GM18868 (cell line): ENCODE results near the gene PDGFB.
A peak's percentile ranks its signal among the peaks of the same experiment; 100 is the strongest.

Experiments used
- ATAC-seq: cut with Tn5 transposase; IDR thresholded peaks from one replicate; pipeline ENCODE4 v1.9.1; 2021; ENCODE audit warnings: mild to moderate bottlenecking, moderate library complexity; ENCODE audit not compliant: unreplicated experiment

The PDGFB gene

GRCh38 chr22:39277142-39277607, 32.4 kb upstream of the PDGFB start:
- no peak for ATAC-seq

- no peak for ATAC-seq
Observed at GRCh38 chr22:39276440-39277141, 31.8 kb upstream of the PDGFB start.

- no peak for ATAC-seq
Observed at GRCh38 chr22:39275814-39276439, 31.1 kb upstream of the PDGFB start.

GRCh38 chr22:39273950-39274887, 29.4 kb upstream of the PDGFB start:
- ATAC-seq: no peak

- no peak for ATAC-seq
Observed at GRCh38 chr22:39270792-39271191, 26.0 kb upstream of the PDGFB start.

- no peak for ATAC-seq
Observed at GRCh38 chr22:39270280-39270679, 25.5 kb upstream of the PDGFB start.

- ATAC-seq: no peak
Observed at GRCh38 chr22:39269095-39269790, 24.5 kb upstream of the PDGFB start.

- ATAC-seq: no peak
Observed at GRCh38 chr22:39268645-39269044, 23.9 kb upstream of the PDGFB start.

- no peak for ATAC-seq
Observed at GRCh38 chr22:39267974-39268373, 23.2 kb upstream of the PDGFB start.

- peak; percentile 79 for ATAC-seq
Observed at GRCh38 chr22:39266398-39267030, 21.7 kb upstream of the PDGFB start.

- no peak for ATAC-seq
Observed at GRCh38 chr22:39265143-39265886, 20.5 kb upstream of the PDGFB start.

- no peak for ATAC-seq
Observed at GRCh38 chr22:39264349-39265038, 19.7 kb upstream of the PDGFB start.

GRCh38 chr22:39263626-39264348, 19.0 kb upstream of the PDGFB start:
- ATAC-seq: no peak

GRCh38 chr22:39259666-39260065, 14.9 kb upstream of the PDGFB start:
- ATAC-seq: no peak

GRCh38 chr22:39257901-39258475, 13.2 kb upstream of the PDGFB start:
- ATAC-seq: no peak

- ATAC-seq: no peak
Observed at GRCh38 chr22:39256979-39257378, 12.2 kb upstream of the PDGFB start.

GRCh38 chr22:39256186-39256552, 11.4 kb upstream of the PDGFB start:
- no peak for ATAC-seq
